ENCODE data around the gene RFXANK. TPM values are rescaled to one million over a fixed set of nuclear protein-coding genes. Genes with fewer than 3 reads are reported as not detected.
A peak's percentile ranks its signal among the peaks of the same experiment; 100 is the strongest.

The RFXANK gene
- total and polyA plus RNA-seq, 9 of the 15 experiments (the other 6 are each of a cell fraction or from before 2014, with no cell fraction given), result 68.6 to 181 (median 150) TPM

DNA sequence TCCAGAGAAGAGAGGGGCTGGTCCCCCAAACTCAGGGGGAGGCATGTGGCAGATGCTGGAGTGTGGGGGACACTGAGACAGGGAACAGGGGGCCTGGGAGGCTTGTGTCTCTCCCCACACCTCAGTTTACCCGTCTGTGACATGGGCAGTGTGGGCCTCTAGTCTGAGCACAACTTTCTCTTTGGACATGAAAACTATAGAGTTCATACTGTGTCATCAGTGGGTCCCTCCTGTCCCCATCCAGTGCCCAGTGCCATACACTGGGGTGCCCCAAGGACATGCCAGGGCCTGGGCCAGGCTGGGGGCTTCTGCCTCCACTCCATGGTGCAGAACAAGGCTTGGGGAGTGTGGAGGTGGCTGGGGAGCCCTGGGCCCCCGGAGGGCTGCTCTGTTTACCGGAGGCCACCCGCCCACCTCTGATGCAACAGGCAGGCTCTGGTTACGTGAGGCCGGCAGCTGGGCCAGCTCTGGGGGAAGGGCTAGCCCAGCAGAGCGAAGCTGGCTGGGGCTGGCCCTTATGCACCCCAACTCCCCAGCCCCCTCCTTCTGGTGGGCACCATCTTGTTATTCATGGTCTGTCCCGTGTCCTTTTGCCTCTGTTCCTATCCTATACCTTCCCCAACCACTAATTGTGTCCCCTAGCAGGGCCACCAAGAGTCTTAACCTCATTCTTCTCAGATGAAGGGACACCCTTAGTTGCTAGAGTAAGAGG lies 20.1 kb upstream of the RFXANK start (continued):
- no peak for TF ChIP-seq KAT8 (IDR thresholded peaks at IDR 0.05; ENCODE audit: low read depth)
- no peak for TF ChIP-seq NR2C1 (IDR thresholded peaks at IDR 0.05)
- TF ChIP-seq NR2C1 (tag; IDR thresholded peaks at IDR 0.05), result 0 out of 2 replicates have a peak, but pooled peaks have one; percentile 33
- TF ChIP-seq RCOR1 (IDR thresholded peaks at IDR 0.05; ENCODE audit: borderline replicate concordance in 1 of 2, low read depth in 2 of 2, low read length in 2 of 2), result peak in 1 of 2 experiments; percentile 88; a peak in 2 of 4 replicates
- peak; percentile 83 for TF ChIP-seq EGR1 (conservative IDR thresholded peaks at IDR 0.05)
- peak; percentile 68 for TF ChIP-seq KLF13 (tag; IDR thresholded peaks at IDR 0.05; ENCODE audit: borderline replicate concordance, low read depth)
- TF ChIP-seq ZNF140 (CRISPR knock-in tag; IDR thresholded peaks at IDR 0.05), result no peak
- TF ChIP-seq DPF2 (IDR thresholded peaks at IDR 0.05), result peak; percentile 34; the same call in 1 of the 2 replicates
- TF ChIP-seq SOX6 (IDR thresholded peaks at IDR 0.05), result peak; percentile 38; the same call in 1 of the 2 replicates
- peak; percentile 69; the same call in 1 of the 2 replicates for TF ChIP-seq ATF7 (IDR thresholded peaks at IDR 0.05)
- TF ChIP-seq HDAC2 (IDR thresholded peaks at IDR 0.05), result peak; percentile 96
- peak; percentile 97 for TF ChIP-seq BCOR (IDR thresholded peaks at IDR 0.05)
- TF ChIP-seq ADNP (tag; IDR thresholded peaks at IDR 0.05), result peak; percentile 93
- TF ChIP-seq HDAC1 (IDR thresholded peaks at IDR 0.05), result peak in 1 of 2 experiments; percentile 10; a peak in 1 of 4 replicates
- TF ChIP-seq, protein P1, sequence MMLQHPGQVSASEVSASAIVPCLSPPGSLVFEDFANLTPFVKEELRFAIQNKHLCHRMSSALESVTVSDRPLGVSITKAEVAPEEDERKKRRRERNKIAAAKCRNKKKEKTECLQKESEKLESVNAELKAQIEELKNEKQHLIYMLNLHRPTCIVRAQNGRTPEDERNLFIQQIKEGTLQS (IDR thresholded peaks at IDR 0.05), result peak; percentile 94
- TF ChIP-seq, protein P1 (CRISPR knock-in tag; conservative IDR thresholded peaks at IDR 0.05), result no peak
- TF ChIP-seq DMBX1 (CRISPR knock-in tag; IDR thresholded peaks at IDR 0.05; ENCODE audit: borderline replicate concordance), result peak; percentile 61; the same call in 1 of the 2 replicates
- 0 out of 2 replicates have a peak, but pooled peaks have one; percentile 9 for TF ChIP-seq GATAD2A (IDR thresholded peaks at IDR 0.05)
- peak; percentile 51; the same call in 1 of the 2 replicates for TF ChIP-seq MTA3 (IDR thresholded peaks at IDR 0.05; ENCODE audit: borderline replicate concordance)
- no peak for TF ChIP-seq ZNF76 (CRISPR knock-in tag; IDR thresholded peaks at IDR 0.05; ENCODE audit: borderline replicate concordance)
- TF ChIP-seq PHF20 (IDR thresholded peaks at IDR 0.05; ENCODE audit: partially characterized antibody), result peak; percentile 24
- TF ChIP-seq CHD4 (IDR thresholded peaks at IDR 0.05; ENCODE audit: insufficient read depth, insufficient replicate concordance, low read depth, low read length, poor library complexity, severe bottlenecking), result peak; percentile 87
- TF ChIP-seq NFIX (CRISPR knock-in tag; IDR thresholded peaks at IDR 0.05; ENCODE audit: low read depth), result no peak
- peak; percentile 98 for TF ChIP-seq RBM25 (IDR thresholded peaks at IDR 0.05; ENCODE audit: low read depth, low read length, severe bottlenecking)
- TF ChIP-seq ZNF699 (CRISPR knock-in tag; IDR thresholded peaks at IDR 0.05; ENCODE audit: insufficient replicate concordance), result no peak

Measured in K562 (cell line).